GM15510 (cell line): ENCODE data around the gene NELFCD.

Source experiments
- POLR2A ChIP-seq: IDR thresholded peaks from 3 replicates; pipeline ENCODE4 v1.6.1; 2011; ENCODE audit warnings: borderline replicate concordance; ENCODE audit not compliant: insufficient read length; ENCODE audit errors: extremely low read depth

NELFCD gene

GRCh38 chr20:59019217-59019616, 38.2 kb downstream of the NELFCD start, which contains the start of gene TUBB1:
Gene TUBB1 (plus strand): TSS chr20:59019429. CDS start chr20:59019523, 94 bp downstream.
- no peak for TF ChIP-seq POLR2A

- TF ChIP-seq POLR2A: no peak
These were observed 40.0 kb downstream of the NELFCD start for GRCh38 chr20:59020938-59021551.

GRCh38 chr20:59022754-59023153, 41.7 kb downstream of the NELFCD start:
- no peak for TF ChIP-seq POLR2A

- no peak for TF ChIP-seq POLR2A
These were observed 42.6 kb downstream of the NELFCD start for GRCh38 chr20:59023616-59024015.

- TF ChIP-seq POLR2A: no peak
These were observed 43.1 kb downstream of the NELFCD start for GRCh38 chr20:59024111-59024530.

GRCh38 chr20:59025086-59025485, 44.0 kb downstream of the NELFCD start:
- TF ChIP-seq POLR2A: no peak

GRCh38 chr20:59025511-59025910, 44.5 kb downstream of the NELFCD start:
- no peak for TF ChIP-seq POLR2A

GRCh38 chr20:59026904-59027740, 46.1 kb downstream of the NELFCD start:
- TF ChIP-seq POLR2A: no peak

- no peak for TF ChIP-seq POLR2A
These were observed 46.8 kb downstream of the NELFCD start for GRCh38 chr20:59027741-59028320.

GRCh38 chr20:59028812-59029211, 47.8 kb downstream of the NELFCD start:
- TF ChIP-seq POLR2A: no peak

GRCh38 chr20:59030911-59031563, 50.0 kb downstream of the NELFCD start:
- no peak for TF ChIP-seq POLR2A

GRCh38 chr20:59031564-59032022, 50.5 kb downstream of the NELFCD start:
- TF ChIP-seq POLR2A: no peak

- TF ChIP-seq POLR2A: peak; percentile 88
These were observed 51.1 kb downstream of the NELFCD start, which contains the start of gene ATP5F1E for GRCh38 chr20:59032023-59032712. Gene ATP5F1E (minus strand): TSS chr20:59032335. CDS start chr20:59032251, 84 bp downstream.

- no peak for TF ChIP-seq POLR2A
These were observed 51.6 kb downstream of the NELFCD start for GRCh38 chr20:59032713-59033059.
